22Rv1 (cell line): Measurements from ENCODE around the gene NCOR2.

ENCODE experiments used
- H3K27ac ChIP-seq: fragments of 450-650 bp; 2 replicates; pipeline ENCODE4 v1.5.1; 2017
- ZFX ChIP-seq: fragments of 450-650 bp; IDR thresholded peaks from 2 replicates; pipeline ENCODE4 v1.6.1; 2017; ENCODE audit warnings: antibody characterized with exemption, borderline replicate concordance
- TF ChIP-seq, protein P1 (sequence below): fragments of 450-650 bp; IDR thresholded peaks from 2 replicates; pipeline ENCODE4 v1.5.1; 2017; ENCODE audit warnings: mild to moderate bottlenecking

Gene NCOR2

GRCh38 chr12:124560146-124560890 is 7.1 kb downstream of the NCOR2 start:
- TF ChIP-seq ZFX: no peak
- TF ChIP-seq, protein P1, sequence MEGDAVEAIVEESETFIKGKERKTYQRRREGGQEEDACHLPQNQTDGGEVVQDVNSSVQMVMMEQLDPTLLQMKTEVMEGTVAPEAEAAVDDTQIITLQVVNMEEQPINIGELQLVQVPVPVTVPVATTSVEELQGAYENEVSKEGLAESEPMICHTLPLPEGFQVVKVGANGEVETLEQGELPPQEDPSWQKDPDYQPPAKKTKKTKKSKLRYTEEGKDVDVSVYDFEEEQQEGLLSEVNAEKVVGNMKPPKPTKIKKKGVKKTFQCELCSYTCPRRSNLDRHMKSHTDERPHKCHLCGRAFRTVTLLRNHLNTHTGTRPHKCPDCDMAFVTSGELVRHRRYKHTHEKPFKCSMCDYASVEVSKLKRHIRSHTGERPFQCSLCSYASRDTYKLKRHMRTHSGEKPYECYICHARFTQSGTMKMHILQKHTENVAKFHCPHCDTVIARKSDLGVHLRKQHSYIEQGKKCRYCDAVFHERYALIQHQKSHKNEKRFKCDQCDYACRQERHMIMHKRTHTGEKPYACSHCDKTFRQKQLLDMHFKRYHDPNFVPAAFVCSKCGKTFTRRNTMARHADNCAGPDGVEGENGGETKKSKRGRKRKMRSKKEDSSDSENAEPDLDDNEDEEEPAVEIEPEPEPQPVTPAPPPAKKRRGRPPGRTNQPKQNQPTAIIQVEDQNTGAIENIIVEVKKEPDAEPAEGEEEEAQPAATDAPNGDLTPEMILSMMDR: no peak
- no peak overlapping the region for H3K27ac ChIP-seq

DNA sequence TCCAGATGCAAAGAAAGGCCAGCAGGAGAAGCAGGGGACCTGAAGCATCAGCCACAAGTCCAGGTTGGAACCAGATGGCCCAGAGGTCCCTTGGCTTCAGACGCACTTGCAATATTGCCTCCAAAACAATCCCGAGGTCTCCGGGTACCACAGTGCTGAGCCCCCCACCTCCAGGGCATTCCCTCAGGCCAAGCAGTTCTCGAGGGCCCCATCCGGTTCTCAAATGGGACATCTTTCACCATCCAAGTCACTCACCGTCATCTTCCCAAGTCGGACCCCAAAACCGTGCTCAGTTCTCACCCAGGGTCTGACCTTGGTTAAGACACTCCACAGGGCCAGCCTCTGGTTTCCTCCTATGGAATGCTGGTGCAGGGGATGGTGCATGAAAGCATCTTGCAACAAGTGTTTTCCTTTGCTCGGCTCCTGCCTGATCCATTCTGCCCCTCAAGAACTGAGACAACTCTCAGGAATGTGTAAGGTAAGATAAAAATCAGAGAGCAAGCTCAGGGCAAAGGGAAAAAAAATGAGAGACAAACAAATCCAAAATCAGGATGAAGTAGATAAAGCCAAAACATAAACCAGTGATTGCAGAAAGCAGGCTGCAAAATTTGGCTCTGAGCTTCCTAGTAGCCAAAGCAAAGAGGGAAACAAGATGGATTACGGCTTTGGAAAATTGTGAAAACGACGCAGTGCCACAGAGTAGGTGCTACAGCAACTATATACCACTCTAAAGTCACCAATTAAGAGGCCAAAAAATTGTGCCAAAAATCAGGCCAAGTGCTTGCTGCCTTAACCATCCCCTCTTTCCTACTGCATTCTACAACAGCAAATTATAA is 8.0 kb downstream of the NCOR2 start:
- no peak overlapping the region for H3K27ac ChIP-seq
- TF ChIP-seq, protein P1: no peak
- TF ChIP-seq ZFX: no peak

- TF ChIP-seq, protein P1: no peak
- TF ChIP-seq ZFX: no peak
- no peak overlapping the region for H3K27ac ChIP-seq
These were observed 9.1 kb downstream of the NCOR2 start for GRCh38 chr12:124558313-124558712.

DNA sequence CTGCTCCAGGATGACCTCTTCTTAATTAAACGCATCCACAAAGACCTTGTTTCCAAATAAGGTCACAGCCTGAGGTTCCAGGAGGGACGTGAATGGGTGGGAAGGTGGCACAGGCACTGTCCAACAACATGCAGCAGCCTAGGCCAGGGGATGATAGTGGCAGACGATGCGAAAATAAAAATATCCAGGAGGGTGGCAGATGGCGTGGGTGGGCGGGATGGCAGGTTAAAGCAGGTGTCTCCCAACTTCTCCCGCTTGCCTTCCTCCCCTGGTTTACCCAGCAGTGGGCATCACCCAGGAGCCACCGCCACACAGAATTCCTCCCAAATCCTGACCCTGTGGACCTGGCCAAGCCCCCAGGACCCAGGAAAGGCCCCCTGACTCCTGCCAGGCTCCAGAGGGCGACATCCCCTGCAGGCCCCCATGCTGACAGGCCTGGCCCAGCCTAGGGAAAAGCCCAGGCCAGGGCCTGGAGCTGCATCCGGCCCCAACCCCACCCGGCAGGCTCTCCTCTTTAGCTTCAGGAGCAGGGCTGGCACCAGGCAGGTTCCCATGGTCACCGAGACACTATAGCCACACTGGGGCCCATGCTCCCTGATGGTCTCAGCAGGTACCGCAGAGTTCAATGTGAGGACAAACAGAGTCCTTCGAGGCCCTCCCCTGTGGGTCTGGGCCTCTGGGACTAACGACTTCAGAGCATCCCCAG is 9.7 kb downstream of the NCOR2 start:
- no peak for TF ChIP-seq ZFX
- TF ChIP-seq, protein P1: no peak
- no peak overlapping the region for H3K27ac ChIP-seq

DNA sequence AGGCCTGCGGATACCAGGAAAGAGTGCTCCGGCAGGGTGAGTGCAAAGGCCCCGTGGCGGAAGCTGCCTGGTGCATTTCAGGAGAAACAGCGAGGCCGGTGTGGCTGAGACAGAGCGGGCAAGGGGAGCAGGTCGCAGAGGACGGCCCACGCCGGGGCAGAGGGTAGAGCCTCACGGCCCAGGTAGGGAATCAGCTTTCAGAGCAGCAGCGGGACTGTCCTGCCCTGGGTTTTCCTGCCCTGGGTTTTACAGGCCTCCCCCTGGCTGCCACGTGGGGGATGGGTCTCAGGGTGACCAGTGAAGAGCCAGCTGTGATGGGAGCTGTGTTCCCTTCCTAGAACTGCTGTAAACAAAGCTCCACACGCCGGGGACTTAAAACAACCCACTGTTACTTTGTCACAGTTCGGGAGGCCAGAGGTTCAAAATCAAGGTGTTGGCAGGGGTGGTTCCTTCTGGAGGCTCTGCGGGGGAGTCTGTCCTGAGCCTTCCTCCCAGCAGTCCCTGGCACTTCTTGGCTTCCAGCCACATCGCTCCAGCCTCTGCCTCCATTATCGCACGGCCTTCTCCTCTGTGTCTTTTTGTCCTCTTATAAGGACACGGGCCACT is 10.4 kb downstream of the NCOR2 start:
- no peak overlapping the region for H3K27ac ChIP-seq
- TF ChIP-seq ZFX: no peak
- TF ChIP-seq, protein P1: no peak

- no peak overlapping the region for H3K27ac ChIP-seq
- no peak for TF ChIP-seq ZFX
- TF ChIP-seq, protein P1: no peak
These were observed 11.3 kb downstream of the NCOR2 start for GRCh38 chr12:124556074-124556466.
